Sciatic nerve (tissue), 2 donors: ENCODE data around the gene APOL3. TPM values are rescaled to one million over a fixed set of nuclear protein-coding genes. Genes with fewer than 3 reads are reported as not detected.
"Not testable (repeated sequence)": the region's sequence is repeated elsewhere in the genome, so short reads cannot be mapped to it uniquely, and the experiment has no call there.

Experiments
- ATAC-seq: fragments of 200-7000 bp; cut with Tn5 transposase; one replicate; pipeline ENCODE4 v1.9.1; 2020; ENCODE audit warnings: mild to moderate bottlenecking, moderate library complexity
- DNase-seq: peaks from one replicate; pipeline ENCODE4 v3.0.0-alpha.2; 2020; ENCODE audit warnings: low spot score
- intact Hi-C: fragments of 100-400 bp; cut with DNase I; formaldehyde crosslinking; loops from one replicate; pipeline ENCODE4 v1.14.2; 2022
- total RNA-seq: library from RNA; stranded (reverse); fragmentation: NEBNext Ultra II Directional; extraction: Animal tissue kit (Norgen Biotek cat#: 25700); gene quantifications from one replicate; pipeline ENCODE4 v1.2.1, GENCODE V29; 2021
- donor health status: DM: no; HTN: no; CAD: no.
- donor health status: DM: no; HTN: no; CAD: no.

APOL3 gene, protein sequence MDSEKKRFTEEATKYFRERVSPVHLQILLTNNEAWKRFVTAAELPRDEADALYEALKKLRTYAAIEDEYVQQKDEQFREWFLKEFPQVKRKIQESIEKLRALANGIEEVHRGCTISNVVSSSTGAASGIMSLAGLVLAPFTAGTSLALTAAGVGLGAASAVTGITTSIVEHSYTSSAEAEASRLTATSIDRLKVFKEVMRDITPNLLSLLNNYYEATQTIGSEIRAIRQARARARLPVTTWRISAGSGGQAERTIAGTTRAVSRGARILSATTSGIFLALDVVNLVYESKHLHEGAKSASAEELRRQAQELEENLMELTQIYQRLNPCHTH
- total RNA-seq = 77.2 TPM

GRCh38 chr22:36160499-36160942 is at the start of gene APOL3:
Gene APOL3 (minus strand): TSS chr22:36160755. CDS start chr22:36149055, 11,700 bp downstream.
- intact Hi-C loops = no loop called here
- DNase-seq (peak; percentile 83), ATAC-seq (peak; percentile 73)

DNA sequence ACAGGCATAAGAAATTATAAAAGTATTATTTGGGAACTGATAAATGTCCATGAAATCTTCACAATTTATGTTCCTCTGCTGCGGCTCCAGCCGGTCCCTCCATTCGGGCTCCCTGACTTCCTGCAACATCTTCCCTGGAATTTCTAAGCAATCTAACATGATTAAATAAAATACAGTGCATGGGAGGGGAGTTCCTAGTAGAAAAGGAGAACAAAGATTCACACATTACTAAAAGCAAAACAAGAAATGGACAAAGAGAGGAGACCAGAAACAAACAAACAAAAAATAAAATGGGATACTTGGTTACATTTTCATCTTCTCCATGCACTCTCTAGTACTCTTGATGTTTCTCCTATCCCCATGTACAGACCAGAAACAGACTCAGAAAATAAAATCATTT is 49.7 kb upstream of the APOL3 start:
- ATAC-seq (no peak), DNase-seq (no peak)
- intact Hi-C loops = no loop called here

DNA sequence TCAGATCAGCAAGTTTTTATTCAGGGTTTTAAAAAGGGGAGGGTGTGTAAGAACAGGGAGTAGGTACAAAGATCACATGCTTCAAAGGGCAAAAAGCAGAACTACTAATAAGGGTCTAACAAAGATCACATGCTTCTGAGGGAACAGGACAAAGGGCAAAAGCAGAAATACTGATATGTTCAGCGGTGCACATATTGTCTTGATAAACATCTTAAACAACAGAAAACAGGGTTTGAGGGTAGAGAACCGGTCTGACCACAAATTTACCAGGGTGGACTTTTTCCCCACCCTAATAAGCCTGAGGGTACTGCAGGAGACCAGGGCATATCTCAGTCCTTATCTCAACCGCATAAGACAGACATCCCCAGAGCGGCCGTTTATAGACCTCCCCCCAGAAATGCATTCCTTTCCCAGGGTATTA is 48.9 kb upstream of the APOL3 start:
- DNase-seq, ATAC-seq, intact Hi-C loops: not testable (repeated sequence)

GRCh38 chr22:36208914-36209313 is 48.4 kb upstream of the APOL3 start:
- ATAC-seq (no peak), DNase-seq (no peak)
- intact Hi-C loops = no loop called here

DNA sequence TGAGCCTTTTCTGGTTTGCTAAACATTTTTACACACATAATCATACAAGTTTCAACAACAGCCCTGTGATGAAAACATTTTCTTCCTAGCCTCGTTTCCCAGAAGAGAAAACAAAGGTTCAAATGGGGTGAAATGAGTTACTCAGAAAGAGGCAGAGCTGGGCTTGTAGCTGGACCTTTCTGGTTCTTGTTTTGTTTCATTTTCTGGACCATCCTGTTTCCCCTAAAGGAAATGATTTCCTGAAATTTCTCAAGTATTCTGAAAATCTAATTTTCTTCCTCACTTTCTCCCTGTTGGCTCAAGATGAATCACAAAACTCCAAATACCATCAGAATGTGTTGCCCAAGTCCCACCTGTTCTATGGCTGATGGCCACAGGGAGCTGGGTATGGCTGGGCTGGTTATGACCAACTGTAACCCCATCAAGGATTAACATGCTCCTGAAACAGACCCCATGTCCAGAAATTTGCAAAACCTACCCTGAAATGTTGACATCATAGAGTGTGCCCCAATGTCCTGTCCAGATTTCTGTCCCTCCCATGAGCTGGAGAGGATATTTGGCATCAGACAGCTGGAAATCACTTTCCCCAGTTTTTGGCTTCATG is 47.7 kb upstream of the APOL3 start:
- DNase-seq (no peak), ATAC-seq (peak; percentile 53)
- intact Hi-C loops = no loop called here

- DNase-seq (no peak), ATAC-seq (no peak)
- intact Hi-C loops = no loop called here
These were observed 45.7 kb upstream of the APOL3 start for GRCh38 chr22:36206255-36206654.

- ATAC-seq, DNase-seq, intact Hi-C loops: not testable (repeated sequence)
These were observed 45.0 kb upstream of the APOL3 start for GRCh38 chr22:36205573-36205972.

DNA sequence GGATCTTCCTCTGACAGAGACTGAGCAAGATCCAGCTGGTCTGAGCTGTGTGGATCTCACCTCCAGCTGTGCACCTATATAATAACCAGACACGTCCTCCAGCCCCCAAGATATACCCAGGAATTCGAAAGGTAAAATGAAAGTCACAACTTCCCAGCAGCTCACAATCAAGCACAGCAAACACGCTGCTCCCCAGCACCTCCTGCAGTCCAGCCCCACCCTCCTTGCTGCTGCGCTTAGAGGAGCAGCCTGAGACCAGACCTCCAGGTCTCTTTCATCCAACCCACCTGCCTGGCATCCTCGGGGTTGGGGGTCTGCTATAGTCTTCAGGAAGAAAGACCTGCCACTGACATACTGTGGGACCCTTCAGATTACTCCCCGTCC is 44.1 kb upstream of the APOL3 start:
- ATAC-seq = no peak
- DNase-seq = no peak
- intact Hi-C loops = no loop called here

GRCh38 chr22:36204001-36204631 is 43.6 kb upstream of the APOL3 start:
- DNase-seq = no peak
- intact Hi-C loops = no loop called here
- no peak for ATAC-seq

DNA sequence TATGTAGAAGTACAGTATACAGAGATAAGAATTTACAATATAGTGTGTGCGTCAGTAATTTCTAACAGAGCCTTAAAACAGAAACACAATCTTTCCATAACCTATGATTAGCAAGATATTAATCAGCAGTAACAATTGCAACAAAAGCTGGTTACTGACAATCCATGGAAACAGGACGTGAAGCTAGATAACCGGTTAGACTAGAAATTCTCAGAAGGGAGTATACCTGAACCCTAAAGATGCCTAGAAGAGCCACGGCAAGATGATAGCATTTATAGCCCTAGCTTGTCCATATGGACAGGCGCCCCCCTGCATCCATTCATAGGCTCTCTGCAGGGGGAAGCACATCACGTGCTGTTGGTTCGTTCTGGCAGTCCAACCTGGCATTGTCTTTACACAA is 42.9 kb upstream of the APOL3 start:
- ATAC-seq, intact Hi-C loops, DNase-seq: not testable (repeated sequence)

- DNase-seq, ATAC-seq, intact Hi-C loops: not testable (repeated sequence)
These were observed 42.4 kb upstream of the APOL3 start for GRCh38 chr22:36202906-36203305.

- intact Hi-C loops = no loop called here
- peak; percentile 88 for DNase-seq
- ATAC-seq = peak; percentile 89
These were observed 41.2 kb upstream of the APOL3 start, which contains the start of gene APOL4 for GRCh38 chr22:36201630-36202319. Gene APOL4 (minus strand): TSS chr22:36201809. CDS start chr22:36201734, 75 bp downstream.

GRCh38 chr22:36201025-36201424 is 40.5 kb upstream of the APOL3 start:
- DNase-seq, intact Hi-C loops: not testable (repeated sequence)
- ATAC-seq = peak; percentile 31

DNA sequence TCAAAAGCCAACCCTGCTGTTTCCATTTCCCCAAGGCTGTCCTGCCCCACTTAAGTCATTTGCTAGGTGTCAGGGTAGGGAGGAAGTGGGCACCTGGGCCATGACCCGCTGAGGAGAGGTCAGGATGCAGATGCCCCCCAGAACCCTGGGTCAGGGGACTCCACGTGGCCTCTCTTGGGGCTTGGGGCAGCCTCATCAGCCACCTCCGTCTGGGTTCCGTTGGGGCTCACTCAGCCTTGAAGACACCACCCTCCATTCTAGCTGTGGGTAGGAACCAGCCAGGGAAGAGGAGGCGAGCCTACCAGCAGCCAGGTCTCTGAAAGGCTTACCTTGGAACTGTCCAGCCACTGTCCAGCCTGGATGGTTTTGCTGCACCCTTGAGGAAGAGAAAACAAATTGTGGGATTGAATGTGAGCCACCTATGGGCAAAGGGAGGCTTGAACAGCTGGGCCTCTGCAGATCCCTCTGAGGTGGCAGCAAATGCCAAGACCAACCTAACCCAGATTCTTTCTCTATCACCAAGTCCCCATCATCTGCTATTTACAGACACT is 38.5 kb upstream of the APOL3 start:
- intact Hi-C loops = loop anchor here (5.0 kb wide), 1 partner anchor 88 kb away; no protein-coding TSS in a partner anchor
- ATAC-seq = no peak
- no peak for DNase-seq

DNA sequence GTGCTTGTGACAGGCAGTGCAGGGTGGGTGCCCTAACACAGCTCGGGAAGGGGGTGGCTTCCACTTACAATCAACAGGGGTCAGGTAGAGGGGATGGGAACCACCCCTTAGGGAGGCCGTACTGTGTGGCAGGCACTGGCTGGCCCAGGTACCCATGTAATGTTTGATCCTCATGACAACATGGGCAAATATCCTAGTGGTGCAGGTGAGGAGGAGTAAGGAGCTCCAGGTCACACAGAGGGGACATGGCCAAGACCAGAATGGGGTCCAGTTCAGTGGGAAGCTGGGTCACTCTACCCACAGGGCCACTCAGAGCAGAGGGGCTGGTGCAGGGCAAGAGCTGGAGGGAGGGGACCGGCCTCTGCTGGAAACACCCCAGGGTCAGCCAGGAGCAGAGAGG is 38.0 kb upstream of the APOL3 start:
- intact Hi-C loops = loop anchor here (5.0 kb wide), 1 partner anchor 89 kb away; no protein-coding TSS in a partner anchor
- DNase-seq = no peak
- ATAC-seq = no peak

DNA sequence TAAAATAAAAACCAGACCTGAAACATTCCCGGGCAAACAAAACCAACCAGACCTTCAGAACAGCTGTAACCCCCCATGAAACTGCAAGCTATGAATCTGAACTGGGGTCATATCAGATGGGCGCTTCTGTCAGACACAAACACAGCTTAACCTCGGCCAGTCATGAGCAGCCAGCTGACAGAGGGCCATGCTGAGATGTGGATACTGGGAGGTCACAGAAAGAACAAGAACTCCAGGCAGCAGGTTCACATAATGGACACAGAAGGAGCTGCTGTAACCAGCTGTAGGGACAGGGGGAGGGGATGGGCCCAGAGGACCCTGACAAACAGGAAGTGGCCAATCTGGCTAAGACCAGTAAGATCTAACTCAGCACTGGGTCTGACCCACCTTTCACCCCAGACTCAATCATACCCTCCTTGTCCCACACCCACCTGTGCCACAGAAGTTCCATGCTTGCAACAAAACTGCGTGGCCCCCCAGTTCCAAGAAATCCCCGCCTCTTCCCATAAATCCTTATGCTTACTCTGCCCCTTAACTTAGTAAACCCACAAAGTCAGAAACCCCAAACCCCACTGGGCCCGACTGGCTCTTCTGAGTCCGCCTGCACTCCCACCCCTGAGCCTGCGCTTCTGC is 37.1 kb upstream of the APOL3 start:
- intact Hi-C loops = loop anchor here (5.0 kb wide), 1 partner anchor 90 kb away; no protein-coding TSS in a partner anchor
- peak; percentile 64 for ATAC-seq
- no peak for DNase-seq

- intact Hi-C loops = loop anchor here (5.0 kb wide), 1 partner anchor 90 kb away; no protein-coding TSS in a partner anchor
- ATAC-seq (peak; percentile 62), DNase-seq (no peak)
These were observed 36.5 kb upstream of the APOL3 start for GRCh38 chr22:36197065-36197440.
